NCI-H146 (cell line): ENCODE data around the gene ARFIP1.
"Not testable (repeated sequence)": the region's sequence is repeated elsewhere in the genome, so short reads cannot be mapped to it uniquely, and the experiment has no call there.

Experiments
- DNase-seq: peaks from one replicate; lab custom pipeline; 2025; lab: John Stamatoyannopoulos, UW

Gene ARFIP1, protein sequence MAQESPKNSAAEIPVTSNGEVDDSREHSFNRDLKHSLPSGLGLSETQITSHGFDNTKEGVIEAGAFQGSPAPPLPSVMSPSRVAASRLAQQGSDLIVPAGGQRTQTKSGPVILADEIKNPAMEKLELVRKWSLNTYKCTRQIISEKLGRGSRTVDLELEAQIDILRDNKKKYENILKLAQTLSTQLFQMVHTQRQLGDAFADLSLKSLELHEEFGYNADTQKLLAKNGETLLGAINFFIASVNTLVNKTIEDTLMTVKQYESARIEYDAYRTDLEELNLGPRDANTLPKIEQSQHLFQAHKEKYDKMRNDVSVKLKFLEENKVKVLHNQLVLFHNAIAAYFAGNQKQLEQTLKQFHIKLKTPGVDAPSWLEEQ

DNA sequence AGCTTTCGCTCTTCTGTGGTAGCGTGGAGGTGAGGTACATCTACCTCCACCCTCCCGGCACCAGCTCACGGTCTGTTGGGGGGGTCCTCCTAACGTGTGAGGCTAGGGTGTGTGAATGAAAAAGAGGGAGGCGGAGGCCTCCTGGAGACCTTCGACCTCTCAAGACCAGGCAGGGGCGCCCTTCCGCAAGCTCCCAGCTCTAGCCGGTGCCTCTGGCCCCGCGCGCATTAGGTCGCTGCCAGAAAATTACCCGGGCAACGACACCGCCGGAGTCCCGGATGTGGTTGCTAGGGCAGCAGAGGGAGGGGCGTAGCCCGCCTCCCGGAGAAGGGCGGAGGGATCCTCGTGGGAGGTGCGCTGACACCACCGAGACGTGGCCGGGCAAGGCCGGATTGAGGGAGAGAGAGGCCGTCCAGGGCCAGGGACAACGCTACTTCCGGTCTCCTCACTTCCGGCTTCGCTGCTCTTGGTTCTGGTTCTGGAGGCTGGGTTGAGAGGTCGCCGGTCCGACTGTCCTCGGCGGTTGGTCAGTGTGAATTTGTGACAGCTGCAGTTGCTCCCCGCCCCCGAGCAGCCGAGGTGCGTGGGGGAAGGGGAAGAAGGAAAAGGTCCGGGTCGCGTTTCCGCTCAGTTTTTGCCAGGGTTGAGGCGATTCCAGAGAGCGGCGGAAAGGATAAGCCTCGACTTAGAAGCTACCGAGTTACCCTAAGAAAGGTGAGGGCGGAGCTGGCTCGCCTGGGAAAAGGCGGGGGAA is at the start of gene ARFIP1, which contains the start of gene TIGD4:
Gene ARFIP1 (plus strand): TSS at position 442 of the 754 bp plus-strand sequence. CDS start 49,680 bp downstream, outside the sequence.
Gene TIGD4 (minus strand): TSS at position 218 of the 754 bp plus-strand sequence. CDS start 8,726 bp downstream, outside the sequence.
- peak; percentile 95 for DNase-seq

DNA sequence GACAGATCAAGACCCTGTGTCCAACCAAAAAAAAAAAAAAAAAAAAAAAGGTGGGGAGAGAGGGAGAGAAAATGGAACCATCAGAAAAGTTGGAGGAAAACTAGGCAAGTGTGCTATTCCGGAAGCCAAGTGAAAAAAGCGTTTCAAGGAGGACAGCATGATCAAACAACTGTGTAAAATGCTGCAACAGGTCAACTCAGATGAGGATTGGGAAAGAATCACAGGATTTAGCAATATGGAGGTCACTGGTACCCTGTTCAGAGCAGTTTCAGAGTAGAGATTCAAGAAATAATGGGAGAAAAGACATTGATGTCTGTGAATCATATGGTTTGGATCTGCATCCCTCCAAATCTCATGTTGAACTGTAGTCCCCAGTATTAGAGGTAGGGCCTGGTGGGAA is 47.8 kb upstream of the ARFIP1 start:
- DNase-seq: no peak

DNA sequence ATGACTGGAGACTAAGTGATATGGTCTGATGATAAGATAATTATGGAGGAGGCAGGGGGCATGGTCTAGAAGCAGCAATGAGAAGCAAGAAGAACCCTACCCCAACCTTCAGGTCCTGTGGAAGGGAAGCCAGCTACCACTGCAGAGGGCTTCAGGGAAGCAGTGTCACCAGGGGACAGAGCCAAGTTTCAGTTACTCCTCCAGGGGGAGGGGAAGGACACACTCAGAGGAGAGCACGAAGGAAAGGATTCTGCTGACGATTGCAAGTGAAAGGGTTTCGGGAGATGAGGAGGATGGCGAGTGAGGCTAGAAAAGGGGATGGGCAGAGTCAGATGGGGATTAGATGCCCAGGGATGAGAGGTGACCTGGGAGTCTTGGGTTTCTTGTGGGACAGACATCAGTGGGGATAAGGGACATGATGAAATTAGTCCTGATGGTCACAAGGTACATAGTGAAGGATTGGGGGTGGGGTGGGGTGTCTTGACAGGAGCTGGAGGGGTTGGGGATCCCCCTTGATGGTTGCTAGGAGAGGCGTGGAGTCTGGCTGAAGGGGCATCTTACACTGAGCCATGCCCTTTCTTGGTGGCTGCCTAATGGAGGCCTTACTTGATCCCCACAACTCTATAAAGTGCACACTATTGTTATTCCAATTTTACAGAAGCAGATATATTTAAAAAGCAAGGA is 45.6 kb upstream of the ARFIP1 start:
- DNase-seq: no peak

DNA sequence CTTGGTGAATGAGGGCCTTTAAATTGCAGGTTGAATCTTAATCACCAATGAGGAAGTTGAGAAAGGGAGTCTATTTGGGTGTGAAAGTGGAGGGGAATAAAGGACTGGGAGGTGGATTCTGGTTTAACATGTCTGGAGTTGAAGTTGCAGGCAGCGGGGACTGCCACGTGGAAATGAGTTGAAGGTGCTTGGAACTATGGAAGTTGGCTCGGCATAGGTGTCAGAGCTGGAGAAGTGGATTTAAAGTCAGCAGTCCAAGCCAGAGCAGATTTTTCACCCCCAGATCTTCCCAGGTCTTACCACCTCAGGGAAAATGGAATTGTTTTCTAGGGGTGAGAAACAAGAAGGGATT is 45.1 kb upstream of the ARFIP1 start:
- DNase-seq: no peak

DNA sequence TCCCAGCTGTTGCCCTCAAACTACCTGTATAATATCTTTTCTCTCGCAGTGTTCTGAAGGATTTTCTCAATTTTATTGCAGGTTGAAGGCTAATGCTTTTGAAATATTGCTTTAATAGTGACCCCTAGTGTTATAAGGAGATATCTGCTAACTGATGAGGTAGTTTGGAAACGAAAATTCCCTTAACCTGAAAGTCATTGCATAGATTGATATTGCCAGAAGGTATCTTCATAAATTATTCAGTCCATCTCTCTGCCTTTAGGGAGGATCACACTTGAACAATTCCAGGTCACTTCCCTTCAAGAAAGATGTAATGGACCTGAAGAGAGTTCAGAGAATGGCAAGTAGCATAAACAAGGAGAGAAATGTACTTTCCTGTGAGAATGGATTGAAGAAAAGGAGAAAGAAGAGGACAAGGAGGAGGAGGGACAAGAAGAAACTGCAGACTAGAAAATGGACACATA is 44.3 kb upstream of the ARFIP1 start:
- DNase-seq: peak; percentile 2

DNA sequence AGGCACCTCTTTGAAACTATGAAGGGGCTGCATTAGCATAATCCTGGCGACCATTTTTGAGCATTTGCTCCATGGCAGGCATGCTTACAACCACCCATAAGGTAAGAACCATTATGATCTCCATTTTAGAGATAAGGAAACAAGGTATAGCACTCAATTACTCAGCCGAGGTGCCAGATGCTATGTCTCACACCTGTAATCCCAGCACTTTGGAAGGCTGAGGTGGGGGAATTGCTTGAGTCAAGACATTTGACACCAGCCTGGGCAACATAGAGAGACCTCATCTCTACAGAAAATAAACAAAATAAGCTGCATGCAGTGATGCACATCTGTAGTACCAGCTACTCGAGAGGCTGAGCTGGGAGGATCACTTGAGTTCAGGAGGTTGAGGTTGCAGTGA is 43.8 kb upstream of the ARFIP1 start:
- no peak for DNase-seq

DNA sequence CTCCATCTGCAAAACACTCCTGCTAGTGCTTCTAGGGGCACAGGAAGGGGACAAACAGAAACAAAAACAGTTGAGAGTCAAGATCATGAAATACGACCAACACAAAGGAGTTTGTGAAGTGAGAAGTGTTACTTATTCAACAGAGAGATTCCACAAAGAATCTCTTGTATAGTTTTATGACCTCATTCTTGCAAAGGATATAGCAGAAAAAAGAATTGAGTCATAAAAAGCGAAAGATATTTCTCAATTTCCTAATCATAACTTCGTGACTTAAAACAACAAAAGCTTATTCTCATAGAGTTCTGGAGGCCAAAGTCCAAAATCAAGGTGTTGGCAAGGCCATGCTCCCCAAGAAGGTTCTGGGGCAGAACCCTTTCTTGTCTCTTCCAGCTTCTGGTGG is 40.9 kb upstream of the ARFIP1 start:
- DNase-seq: no peak

DNA sequence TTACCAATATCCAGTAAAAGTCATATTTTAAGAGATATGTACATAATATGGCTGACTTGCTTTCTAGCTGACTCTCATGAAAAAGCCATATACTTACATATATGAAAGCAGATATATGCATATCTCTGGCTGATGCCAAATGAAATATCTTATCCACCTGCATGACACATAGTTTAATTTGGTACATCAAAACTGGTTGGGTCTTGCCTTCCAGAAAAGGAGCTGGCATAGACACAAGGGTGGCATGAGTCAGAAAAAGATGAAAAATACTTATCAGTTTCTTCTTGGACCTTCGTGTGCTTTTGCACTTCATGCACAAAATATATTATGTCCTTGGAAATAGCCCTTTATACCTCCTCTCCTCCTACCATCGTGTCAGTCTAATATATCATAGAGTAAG is 32.3 kb upstream of the ARFIP1 start:
- no peak for DNase-seq

DNA sequence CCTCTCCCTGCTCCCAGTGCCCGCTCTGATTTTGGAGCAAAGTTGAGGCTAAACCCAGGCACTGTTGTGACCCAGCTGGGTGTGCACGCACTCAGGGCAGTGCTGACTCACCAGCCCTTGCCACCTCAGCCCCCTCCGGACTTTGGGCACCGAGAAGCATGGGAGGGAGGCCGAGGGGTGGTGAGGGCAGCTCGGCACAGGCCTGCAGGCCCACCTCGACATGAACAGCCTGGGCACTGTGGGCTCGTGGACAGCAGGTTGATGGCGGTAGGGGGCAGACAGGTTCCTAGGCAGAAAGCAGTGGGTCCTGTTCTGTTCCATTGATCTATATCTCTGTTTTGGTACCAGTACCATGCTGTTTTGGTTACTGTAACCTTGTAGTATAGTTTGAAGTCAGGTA is 31.1 kb upstream of the ARFIP1 start:
- DNase-seq: no peak

DNA sequence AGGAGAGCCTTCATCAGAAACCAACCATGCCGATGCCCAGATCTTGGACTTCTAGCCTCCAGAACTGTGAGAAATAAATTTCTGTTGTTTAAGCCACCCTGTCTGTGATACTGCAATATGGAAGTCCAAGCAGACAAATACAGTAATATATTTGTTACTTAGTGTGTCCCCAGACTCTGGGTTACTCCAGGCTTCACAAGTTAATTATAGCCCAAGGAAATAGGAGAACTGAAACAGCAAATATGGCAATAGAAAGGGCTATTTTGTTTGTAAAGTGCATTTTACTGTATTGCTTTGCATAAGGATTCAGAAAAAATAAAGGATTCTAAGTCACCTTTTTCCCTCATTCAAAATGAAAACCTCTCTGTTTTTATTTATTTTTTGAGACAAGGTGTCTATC is 16.0 kb upstream of the ARFIP1 start:
- DNase-seq: no peak

DNA sequence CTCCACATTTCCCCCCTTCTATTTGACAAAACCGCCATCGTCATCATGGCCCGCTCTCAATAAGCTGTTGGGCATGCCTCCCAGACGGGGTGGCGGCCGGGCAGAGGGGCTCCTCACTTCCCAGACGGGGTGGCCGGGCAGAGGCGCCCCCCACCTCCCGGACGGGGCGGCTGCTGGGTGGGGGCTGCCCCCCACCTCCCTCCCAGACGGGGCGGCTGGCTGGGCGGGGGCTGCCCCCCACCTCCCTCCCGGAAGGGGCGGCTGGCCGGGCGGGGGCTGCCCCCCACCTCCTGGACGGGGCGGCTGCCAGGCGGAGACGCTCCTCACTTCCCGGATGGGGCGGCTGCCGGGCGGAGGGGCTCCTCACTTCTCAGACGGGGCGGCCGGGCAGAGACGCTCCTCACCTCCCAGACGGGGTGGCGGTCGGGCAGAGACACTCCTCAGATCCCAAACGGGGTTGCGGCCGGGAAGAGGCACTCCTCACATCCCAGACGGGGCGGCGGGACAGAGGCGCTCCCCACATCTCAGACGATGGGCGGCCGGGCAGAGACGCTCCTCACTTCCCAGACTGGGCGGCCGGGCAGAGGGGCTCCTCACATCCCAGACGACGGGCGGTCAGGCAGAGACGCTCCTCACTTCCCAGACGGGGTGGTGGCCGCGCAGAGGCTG is 14.6 kb upstream of the ARFIP1 start:
- DNase-seq: not testable (repeated sequence)

DNA sequence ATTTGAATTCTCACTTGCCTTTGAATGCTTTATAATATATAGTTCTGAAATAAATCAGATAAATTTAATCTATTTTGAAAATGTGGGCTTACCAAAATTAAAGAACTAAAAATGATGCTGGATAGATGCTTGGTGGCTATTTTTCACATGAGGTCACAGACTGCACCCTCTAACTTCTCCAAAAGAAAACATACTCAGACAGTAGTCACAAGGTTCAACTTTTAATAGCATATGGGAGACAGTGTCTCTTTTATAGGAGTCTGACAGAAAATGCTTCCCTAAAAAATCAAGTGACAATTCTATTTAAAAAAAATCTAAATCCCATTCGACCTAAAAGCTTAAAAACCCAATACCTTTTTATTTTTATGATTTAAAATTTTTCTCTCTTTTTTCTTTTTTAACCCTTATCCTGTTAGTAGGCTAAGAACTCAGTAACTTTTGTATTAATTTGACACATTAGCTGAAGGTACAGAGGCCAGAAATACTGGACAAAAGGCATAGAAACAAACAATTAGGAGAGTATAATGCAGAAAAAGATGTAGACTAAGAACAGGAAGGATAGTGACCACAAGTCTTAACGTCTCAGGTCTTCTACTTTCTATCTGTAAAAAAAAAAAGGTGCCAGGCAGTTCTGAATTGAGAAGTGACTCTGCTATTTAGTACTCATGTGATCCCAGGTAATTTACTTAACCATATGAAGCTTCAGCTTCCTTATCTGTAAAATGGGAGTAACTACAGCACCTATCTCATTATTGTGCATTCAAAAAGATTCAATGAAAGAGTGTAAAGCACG is 7.8 kb upstream of the ARFIP1 start:
- no peak for DNase-seq

DNA sequence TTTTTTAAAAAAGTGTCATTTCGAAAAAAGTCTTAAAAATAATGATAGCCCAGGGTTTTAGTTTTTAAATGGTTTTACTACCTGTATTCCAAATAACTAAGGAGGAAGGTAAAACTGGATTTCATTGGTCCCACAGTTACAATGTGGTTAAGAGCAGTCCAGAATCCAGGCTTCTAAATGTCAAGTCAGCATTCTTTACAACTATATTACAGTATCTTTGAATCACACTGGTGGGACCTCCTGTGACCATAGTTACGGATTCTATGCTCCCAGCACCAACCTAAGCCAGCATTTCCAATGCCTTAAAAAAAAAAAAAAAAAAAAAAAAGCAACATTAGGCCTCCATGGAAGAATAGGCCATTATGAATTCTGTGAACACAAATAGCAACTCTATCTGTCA is 6.4 kb upstream of the ARFIP1 start:
- DNase-seq: no peak

DNA sequence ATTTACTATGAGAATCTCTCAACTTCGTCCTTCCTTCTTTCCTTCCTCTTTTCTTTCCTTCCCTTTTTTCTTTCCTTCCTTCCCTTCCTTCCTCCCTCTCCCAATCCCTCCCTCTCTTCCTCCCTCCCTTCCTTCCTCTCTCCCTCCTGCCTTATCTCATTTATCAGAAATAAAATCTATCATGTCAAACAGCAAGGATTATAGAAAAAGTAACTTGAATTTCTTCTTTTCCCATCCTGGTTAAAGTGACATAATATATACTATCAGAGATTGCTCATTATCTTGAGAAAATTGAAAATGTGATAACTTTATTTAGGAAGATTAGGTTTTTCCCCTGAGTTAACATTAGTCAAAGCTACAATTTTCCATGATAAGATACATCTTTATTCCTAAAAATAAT is 5.8 kb upstream of the ARFIP1 start:
- DNase-seq: no peak

DNA sequence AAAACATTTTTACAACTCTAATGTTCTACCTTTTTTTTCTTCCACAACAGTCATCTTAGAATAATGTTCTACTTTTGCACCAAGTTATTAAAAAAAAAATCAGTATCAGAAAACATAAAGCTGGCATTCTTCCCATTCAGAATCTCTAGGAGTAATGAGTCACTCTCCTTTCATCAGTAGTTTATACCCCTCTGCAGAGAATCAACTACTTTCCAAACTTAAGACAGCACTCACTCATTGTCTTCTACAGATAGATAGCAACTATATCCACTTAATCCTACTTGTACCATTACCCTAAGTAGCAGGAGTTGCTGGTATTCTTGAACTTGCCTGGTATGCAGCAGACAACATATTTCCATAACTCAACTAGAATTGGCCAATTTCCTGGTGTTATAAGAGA is 3.4 kb upstream of the ARFIP1 start:
- no peak for DNase-seq

DNA sequence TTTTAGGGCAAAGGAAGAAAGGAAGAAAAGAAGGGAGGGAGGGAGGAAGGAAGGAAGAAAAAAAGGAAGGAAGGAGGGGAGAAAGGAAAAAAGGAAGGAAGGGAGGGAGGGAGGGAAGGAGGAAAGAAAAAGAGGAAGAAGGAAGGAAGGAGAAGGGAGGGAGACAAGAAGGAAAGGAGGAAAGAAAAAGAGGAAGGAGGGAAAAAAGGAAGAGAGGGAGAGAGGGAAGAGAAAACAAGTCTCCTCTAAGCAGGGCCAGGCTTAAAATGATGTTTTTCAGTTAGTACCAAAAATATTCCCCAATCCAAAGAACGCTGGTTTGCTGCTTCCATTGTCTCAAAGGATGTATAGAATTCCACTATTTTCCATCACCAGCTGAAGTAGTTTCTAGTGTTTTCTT is 2.3 kb upstream of the ARFIP1 start:
- DNase-seq: no peak

DNA sequence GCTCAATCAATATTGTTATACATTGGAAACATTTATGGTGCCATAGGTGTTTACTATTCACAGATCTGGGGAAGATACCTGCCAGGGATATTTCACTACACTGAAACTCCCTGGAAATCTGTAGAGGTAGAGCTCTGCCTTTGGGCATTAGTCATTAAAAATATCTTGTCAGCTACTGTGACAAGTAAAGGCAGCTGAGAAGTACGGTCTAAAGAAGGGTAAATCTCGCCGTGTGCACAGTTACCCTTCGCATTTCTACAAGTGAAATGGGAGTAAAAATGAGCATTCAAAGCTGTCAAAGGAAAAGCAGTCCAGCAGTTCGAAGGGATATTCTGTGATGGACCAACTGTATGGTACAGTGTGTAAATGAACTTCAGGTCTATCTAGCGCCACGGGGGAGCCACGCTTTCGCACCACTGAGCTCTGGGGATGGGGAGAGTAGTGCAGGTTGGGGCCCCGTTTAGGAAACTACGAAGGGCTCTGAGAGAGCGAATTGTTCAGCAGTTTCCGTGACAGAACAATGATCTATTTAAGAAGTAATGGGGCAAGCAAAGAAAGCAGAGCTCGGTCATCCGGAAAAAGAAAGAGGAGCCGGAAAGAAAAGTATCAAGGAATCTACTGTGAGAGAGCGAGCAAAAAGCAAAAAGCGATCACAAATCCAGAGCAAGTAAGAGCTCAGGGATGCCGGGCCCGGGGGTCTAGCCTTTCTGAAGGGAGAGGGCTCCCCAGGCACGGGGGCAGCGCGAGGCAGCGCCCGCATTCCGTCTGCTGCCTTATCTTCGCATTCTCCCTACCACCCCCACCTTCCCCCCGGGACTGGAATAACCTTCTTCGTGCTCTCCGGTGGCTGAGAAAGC is 870 bp upstream of the ARFIP1 start:
- peak; percentile 37 for DNase-seq

DNA sequence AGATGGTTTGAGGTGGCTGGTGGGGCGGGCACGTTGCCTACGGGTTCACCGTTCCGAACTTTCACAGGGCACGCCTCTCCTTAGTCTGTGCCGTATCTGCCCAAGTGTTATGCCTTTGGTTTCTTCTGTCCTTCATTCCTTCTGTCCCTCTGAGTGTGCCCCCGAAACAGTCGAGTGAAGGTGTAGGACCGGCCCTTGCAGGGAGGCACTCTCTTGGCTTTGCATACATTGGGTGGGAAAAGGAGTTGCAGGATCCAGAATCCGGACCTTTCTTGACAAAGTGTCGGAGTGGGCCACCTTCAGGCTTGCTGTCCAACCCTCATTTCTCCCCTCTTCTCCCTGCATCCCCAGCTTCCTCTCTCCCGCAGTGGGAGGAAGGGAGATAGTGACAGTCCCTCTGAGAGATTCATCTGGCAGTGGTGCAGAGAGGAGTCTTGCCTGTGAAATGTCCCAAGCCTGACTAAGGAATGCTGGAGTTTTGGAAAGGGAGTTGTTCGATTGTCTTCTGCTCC is 569 bp downstream of the ARFIP1 start:
- peak; percentile 32 for DNase-seq

DNA sequence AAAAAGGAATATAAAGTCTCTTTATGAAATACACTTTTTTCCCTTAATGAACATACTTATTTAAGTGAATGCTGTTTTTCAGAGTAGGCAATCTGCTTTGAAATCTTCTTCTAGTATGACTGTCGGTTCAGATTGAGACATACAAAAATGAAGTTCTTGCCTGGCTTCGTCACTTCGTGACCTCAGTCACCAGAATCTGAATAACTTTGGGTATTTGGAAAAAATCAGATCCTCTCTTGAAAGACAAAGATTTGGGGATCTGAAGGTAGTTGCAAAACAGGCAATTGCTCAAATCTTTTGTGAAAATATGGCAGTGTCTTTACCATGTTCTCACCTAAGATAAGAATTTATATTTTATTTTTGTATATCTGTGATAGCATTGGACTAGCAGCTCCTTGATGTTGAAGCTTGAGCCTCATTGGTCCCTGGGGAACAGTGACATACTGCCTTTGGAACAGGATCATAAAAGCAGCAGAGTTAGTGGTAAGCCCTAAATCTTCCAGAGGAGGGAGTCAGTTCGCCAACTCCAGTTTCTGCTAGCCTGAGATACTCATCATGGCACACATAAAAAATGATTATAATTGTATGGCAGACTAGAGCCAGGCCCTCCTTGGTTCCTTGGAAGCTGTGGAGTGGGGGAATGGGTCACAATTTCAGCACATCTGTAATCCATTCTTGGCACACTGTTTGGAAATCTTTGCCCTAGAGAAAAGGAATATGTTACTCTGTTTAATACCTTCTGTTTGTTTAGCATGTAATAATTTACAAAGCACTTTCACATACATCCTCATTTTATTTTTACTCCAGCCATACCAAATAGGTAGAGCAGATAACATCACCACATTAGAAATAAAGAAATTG is 5.0 kb downstream of the ARFIP1 start:
- DNase-seq: no peak
